HUDEP-2 (cell line): ENCODE measurements around the gene NOC2L.

ENCODE experiments used
- DNase-seq, 76 experiments: peaks; one replicate each; lab custom pipeline; 2025; ENCODE audit not compliant: unreplicated experiment in 76 of 76; lab: John Stamatoyannopoulos, UW

Gene NOC2L

DNA sequence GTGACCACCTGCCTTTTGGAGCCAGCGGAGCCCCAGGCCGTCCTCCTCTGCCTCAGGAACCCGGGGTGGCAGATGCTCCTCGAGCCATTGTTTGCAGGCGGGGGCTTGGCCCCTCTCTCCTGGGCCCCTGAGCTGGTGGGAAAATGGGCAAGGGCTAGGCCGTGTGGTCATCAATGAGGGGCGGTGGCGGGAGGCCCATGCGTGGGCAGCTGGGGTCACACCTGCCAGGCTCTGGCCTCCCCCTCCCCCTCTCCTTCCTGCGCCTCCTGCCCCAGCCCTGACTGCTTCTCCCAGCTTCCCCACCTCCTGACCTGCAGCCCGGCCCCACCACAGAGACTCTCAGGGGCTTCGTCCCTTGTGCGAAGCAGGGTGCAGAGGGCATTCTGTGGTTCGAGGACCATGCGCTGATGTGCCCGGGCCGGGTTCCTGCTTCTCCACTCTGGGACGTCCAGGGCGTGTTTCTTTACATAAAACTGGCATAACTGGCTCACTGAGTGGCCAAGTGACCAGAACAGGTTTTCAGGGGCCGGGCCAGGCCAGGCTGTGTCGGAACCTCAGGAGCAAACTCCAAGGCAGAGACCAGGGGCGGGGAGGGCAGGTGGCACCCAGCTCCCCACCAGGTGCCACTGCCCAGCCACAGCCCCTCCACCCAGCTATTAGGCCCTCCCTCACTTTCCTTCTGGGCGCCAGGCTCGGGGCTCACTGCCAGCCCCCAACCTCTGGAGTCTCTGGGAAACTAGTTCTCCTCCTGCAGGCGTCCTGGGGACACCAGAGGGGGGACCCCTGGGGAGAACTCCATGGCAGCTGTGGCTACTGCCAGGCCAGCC is 26.1 kb downstream of the NOC2L start:
- DNase-seq, result no peak

DNA sequence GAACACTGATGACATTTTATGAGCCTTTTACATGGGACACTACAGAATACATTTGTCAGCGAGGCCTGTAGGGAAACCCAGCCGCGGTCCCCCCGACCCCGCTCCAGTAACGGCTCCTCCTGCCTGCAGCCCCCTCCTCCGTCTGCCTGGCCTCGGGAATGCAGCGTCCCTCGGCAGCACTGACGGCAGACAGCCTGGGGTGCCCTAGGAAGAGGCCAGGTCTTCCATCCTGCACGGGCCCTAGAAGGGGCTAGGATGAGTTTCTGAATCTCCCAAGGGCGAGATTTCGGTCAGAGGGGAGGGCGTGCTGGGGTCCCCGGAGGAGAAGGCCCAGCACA is 26.9 kb downstream of the NOC2L start:
- no peak for DNase-seq

DNA sequence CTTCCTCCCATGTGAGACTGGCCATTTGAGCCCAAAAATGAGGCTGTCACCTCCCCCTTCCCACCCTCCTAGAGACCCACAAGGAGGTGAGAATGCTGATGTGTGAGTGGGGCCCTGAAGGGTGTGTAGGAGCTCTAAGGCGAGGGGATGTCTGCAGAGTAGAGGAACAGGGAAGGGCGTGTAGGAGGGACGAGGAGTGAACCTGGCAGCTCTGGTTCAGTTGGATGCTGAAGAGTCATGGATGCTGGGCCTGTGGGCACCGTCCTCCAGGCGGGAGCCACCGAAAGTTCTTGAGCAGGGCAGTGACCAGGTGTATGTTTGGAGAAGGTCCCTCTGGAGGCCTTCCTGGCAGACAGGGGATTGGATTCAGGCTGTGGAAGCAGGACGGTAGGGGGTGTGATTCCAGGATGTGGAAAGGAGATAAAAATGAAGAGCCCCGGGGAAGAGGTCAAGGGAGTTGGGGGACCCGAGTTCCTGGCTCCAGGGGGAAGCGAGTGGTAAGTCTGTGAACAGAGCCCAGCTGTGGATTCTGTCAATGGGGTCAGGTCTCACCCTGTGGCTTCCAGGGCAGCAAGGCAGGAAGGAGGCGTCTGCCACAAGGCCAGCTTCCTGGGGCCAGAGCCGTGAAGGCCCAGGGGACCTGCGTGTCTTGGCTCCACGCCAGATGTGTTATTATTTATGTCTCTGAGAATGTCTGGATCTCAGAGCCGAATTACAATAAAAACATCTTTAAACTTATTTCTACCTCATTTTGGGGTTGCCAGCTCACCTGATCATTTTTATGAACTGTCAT is 27.5 kb downstream of the NOC2L start:
- no peak for DNase-seq

DNA sequence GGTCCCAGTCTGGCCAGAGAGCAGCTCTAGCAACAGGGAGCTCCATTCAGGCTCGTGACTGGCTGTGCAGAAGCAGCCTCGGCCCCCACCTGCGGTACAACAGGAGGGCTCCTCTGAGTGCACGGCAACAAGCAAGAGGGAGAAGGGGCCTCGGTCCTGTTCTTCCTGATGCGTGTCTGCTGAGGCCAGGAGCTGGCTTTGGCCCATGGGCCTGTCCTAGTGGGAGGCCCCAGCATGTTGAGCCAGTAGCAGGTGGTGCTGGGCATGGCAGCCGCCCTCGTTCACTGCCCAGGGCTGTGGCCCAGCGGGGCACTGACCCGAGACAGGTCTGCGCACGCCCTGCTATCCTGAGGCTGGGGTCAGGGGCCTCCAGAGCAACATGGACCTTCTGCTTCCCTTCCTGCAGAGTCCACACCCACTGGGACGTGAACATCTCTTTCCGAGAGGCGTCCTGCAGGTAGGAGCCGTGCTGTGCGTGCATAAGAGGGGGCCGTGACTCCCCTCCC is 28.4 kb downstream of the NOC2L start:
- DNase-seq, result no peak

DNA sequence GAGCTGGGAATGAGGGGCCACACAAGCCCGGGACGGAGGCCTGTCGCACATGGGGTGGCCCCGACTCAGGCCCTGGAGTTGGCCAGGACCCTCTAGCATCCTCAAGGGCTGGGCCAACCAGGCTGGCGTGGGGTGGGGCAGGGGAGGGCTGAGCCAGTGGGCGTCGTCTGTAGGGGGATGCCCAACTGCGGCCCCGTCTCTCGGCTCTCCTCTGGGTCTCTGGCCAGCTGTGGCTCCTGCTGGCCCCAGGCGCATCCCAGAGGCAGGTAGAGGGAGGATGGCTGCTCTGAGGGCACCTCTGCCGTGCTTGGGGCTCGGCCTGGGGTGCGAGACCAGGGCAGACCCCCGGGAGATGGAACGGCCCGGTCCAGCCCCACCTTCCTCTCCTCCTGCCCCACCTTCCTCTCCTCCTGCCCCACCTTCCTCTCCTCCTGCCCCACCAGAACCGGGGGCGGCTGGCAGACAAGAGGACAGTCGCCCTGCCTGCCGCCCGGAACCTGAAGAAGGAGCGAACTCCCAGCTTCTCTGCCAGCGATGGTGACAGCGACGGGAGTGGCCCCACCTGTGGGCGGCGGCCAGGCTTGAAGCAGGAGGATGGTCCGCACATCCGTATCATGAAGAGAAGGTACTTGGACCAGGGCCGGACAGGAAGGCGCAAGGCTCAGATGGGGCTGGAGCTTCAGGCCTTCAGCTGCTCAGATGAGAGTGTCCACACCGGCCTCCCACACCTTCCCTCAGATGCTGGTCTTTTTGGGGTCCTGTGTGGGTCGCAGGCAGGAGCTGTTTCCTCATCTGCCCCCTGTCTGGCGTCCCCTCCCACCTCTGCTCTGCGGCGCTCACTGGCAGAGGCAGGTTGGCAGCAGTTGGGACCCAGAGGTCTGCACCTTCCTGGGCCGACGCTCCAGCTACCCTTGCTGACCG is 29.1 kb downstream of the NOC2L start:
- no peak for DNase-seq

- no peak for DNase-seq
Measured at GRCh38 chr1:928825-929661, 30.0 kb downstream of the NOC2L start.

- no peak for DNase-seq
Measured at GRCh38 chr1:927748-928147, 31.3 kb downstream of the NOC2L start.

- no peak for DNase-seq
Measured at GRCh38 chr1:927234-927633, 31.8 kb downstream of the NOC2L start.

DNA sequence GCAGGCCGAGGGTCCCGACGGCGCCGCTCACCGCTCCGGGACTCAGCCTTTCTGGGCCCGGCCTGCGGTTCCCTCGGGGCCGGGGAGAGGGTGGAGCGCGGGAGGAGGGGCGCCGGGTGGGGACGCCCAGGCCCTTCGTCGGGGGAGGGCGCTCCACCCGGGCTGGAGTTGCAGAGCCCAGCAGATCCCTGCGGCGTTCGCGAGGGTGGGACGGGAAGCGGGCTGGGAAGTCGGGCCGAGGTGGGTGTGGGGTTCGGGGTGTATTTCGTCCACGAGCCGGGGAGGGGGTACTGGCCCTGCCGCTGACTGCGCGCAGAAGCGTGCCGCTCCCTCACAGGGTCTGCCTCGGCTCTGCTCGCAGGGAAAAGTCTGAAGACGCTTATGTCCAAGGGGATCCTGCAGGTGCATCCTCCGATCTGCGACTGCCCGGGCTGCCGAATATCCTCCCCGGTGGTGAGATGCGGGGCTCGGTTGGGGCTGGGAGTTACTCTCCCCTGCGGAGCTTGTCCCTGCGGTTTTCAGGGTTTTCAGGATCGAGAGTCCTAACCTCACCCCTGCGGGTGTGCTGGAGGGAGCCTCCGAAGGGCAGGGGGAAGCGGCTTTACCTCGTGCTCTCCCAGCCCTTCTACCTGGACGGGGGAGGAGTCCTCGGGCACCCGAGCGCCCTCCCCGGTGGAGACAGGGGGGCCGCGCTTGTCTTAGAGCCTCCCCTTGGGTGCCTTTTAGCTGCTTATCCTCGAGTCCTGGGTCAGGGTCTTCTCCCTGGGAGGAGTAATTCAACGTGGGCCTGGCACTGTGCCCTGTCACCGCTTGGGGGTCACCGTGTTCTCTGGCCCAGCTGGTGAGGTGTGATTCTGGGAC is 33.3 kb downstream of the NOC2L start:
- peak in 1 of 76 experiments; percentile 17 for DNase-seq

GRCh38 chr1:924656-925560 is 34.1 kb downstream of the NOC2L start:
- peak in 1 of 76 experiments; percentile 15 for DNase-seq

DNA sequence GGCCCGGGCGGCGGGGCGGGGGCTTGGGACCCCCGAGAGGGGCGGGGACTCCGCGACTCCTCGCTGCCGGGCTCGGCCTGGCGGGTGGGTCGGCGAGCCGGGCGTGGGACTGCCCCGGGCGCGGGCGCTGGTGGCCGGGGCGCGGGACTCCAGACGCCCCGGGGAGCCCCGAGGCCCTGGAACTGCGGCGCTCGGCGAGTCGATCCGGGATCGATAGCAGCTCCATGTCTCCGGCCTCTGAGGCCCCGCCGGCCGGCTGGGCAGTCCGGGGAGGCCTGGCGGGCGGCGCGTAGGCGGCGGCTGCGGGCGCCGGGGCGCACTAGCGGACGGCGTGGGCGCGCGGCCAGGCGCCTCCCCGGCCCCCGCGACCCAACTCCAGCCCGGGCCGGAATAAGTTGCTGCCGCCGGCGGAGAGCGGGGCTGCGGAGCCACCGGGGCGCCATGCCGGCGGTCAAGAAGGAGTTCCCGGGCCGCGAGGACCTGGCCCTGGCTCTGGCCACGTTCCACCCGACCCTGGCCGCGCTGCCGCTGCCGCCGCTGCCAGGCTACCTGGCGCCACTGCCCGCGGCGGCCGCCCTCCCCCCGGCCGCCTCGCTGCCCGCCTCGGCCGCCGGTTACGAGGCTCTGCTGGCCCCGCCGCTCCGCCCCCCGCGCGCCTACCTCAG is 34.9 kb downstream of the NOC2L start:
- DNase-seq, result no peak

- peak in 56 of 76 experiments; percentile 7 to 70 (median 40) for DNase-seq
Measured at GRCh38 chr1:923131-923990, 35.7 kb downstream of the NOC2L start, which contains the start of gene SAMD11. Gene SAMD11 (plus strand): TSS chr1:923923. CDS start chr1:924432, 509 bp downstream.

DNA sequence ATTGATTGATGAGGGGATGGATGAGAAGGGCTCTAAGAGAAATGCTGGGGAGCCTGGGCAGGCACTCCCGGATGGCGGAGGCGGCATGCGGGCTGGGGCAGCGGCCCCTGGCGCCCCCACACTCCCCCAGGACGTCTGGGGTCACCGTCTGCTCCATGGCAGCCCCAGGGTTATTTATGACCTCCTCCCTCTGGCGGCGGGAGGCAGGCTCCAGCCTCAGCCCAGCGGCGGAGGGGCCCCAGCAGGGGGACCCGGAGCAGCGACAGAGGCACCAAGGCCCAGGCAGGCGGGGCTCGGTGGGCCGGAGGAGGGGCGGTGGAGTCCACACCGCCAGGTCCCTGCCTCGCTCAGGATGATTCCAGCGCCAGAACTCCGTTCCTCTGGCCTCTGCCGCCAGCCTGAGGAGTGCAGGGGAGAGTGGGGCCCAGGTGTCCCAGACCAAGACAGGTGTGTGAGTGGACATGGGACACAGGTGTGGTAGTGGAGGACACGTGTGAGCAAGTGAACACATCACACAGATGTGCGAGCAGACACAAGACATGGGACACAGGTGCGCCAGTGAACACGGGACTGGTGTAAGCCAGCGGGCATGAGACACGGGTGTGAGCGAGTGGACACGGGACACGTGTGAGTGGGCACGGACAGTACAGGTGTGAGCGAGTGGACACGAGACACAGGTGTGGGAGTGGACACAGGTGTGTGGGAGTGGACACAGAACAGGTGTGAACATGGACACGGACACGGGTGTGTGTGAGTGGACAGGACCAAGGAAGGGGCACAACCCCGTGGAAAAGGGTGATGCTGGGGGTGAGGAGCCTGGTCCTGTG is 37.8 kb downstream of the NOC2L start:
- DNase-seq, result peak in 30 of 76 experiments; percentile 3 to 55 (median 24)

DNA sequence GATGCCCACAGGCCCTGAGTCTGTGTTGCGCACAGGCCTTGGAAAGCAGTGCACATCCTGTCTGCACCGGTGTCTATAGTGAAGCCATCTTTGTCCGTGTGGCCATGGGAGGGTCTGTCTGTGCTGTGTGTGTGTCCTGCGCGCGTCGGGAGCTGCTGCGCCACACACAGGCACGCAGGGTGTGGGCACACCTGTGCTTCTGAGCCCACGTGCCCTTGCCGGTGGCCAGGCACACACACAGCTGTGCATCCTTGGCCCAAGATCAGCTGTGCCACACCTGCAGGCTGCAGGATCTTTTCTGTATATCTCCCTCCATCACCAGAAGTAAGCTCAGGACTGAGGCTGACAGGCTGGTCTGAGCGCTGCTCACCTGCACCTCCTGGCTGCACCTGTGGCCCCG is 38.5 kb downstream of the NOC2L start:
- DNase-seq, result no peak

DNA sequence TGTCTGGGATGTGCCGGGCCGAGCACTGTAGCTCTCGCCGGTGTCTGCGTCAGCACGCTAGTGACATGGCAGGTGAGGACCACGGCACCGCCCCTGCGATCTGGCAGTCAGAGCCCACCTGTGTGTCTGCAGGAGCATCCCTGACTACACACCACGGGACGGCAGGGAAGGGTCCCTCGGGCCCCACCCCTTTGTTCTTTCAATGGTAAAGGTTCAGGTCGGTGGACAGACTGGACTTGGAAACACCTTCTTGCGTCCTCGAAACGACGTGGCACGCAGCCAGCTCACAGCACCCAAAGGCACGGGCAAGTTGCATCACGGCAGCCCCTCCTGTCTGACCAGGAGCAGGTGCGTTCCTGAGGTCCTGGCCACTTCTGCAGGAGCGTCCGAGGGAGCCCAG is 39.0 kb downstream of the NOC2L start:
- no peak for DNase-seq
